Measurements from ENCODE around the gene APIP.
A peak's percentile ranks its signal among the peaks of the same experiment; 100 is the strongest.

The APIP gene

DNA sequence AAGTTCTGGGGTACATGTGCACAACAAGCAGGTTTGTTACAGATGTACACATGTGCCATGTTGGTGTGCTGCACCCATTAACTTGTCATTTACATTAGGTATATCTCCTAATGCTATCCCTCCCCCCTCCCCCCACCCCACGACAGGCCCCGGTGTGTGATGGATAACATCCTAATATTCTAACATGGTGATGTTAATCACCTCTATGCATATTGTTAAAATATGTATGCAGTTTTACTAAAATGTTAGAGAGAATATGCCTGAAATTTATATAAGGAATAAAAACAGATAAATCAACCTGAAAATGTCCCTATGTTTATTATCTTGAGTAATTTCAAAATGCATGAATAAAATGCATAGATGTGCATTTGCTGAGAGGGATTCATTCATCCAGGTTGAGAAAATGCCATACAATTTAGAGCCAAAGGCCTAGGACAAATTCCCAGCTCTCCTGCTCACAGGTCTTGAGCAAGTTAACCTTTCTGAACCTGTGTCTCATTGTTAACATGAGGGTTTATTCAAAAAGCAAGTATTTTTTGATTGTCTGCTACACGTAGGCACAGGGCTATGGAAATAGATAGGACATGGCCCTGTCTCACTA lies 38.7 kb downstream of the APIP start:
- DNase-seq = no peak

DNA sequence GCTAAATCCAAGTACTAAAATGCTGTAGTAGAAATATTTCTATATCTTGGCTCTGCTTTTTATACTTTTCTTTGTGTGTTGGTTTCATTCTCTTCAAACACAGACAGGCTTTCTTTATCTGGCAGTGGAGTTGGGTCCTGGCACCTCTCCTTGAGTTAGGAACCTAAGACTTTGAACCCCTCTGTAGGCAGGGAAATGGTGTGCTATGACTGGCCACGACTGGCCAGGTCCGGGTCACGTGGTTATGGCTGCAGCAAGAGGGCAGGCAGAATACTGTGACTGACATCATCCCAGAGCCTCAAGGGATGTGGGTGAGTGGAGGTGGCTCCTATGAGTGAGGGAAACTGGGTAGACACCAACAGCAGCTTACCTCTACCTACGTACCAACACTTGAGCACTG lies 42.0 kb downstream of the APIP start:
- no peak for DNase-seq

DNA sequence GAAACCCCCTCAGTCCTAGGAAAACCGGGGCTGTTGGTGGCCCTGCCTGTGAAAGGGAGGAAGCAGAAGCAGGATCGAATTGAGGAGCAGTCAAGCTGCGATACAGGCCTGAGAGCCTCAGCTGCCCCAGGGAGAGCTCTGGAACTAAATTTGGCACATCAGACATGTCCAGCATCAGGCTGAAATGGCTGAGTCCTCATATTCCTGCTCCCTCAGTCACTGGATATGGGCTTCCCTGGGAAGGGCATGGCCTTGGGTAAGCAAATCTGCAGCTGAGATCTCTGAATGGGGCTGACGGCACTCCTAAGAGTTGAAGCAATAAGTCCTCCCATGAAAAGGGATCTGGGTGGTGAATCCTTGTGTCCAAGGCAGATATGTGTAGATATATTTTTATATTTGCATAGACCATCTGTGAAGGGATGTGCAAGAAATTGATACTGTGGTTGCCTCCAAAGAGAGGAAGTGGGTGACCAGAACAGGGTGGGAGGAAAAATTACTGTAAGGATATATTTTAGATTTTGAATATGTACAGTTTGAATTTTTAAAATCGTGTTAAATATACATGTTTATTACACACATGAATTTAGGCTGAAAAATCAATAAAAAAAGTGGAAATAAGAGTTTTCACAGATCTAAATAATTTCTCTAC lies 45.5 kb downstream of the APIP start:
- DNase-seq = no peak

DNA sequence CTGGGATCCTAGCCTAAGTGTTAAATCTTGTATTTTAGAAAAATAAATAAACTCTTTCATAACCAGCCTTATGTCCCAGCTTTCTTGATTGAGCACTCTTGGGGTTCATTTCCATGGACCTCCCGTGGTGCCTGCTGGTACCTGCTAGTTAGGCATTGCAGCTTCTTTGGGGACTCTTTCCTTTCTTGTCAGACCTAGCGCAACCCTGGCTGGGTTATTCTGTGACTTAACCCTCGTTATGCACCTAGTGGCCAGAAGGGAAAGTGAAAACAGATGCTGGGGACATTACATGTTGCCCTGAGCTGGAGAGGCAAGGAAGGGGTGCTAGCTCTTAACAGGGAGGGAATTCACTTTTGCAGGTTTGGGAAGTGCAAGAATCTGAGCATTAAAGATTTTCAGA lies 46.8 kb downstream of the APIP start:
- DNase-seq = no peak

DNA sequence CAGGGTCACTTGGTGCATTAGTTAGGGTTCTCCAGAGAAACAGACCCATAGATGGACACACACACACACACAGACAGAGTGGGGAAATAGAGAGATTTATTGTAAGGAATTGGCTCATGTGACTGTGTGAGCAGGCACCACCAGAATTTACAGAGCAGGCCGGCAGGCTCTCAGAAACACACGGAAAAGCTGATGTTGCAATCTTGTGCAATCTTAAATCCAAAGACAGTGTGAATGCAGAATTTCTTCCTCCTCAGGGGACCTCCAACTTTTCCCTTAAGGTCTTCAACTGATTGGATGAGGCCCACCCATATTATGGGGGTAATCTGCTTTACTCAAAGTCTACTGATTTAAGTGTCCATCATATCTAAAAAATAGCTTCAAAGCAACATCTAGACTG lies 49.8 kb downstream of the APIP start:
- DNase-seq = no peak

DNA sequence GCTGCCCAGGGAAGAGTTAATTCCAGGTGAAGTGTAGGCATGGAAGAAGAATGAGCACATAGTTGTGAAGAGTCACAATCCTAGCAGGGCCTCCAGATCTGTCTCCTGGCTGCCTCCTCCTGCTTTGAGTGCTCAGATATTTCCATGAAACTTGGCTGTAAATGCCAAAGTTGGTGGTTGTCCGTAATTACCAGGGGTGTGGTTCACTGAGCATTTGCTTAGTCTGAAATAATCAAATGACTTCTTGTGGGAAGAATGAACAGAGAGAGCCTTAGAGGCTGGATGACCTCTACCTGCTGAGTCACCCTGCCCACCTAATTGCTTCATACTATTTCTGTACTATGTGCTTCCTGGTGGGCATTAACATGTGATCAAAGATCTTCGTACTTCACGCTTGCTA lies 50.9 kb downstream of the APIP start:
- no peak for DNase-seq

DNA sequence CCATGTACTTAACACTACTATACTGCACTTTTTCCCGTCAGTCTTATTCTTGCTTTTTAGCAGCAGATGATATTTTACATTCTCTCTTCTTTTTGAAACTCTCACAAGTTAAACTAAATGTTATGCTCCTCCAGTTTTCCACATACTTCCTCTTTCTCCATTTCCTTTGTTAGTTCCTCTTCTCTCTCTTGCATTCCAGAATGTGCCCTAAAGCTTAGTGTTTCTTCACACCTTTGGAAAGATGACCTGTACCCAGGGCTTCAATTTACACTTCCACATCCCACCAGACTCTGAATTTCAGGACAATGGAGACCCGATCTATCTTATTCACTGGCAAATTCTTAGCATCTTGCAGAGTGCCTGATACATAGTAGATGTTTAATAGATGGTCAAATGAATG lies 51.8 kb downstream of the APIP start:
- no peak for DNase-seq

DNA sequence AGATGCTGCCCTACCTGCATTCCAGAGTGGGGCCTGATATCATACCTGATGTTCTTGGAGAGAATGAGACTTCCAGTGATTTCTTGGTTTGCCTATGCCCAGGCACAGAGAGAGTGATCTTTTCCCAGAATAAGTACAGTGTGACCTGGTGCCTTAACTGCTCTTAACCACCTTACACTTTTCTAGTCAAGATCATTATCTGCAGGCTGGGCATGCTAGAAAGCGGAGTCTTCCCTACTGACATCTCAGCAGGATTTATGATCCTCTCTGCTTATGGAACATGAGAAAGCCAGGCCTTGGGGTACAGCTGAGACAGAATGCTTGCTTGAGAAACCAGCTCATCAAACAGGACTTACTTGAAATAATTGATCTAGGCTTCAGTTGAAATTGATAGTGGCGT lies 53.1 kb downstream of the APIP start:
- DNase-seq = no peak

DNA sequence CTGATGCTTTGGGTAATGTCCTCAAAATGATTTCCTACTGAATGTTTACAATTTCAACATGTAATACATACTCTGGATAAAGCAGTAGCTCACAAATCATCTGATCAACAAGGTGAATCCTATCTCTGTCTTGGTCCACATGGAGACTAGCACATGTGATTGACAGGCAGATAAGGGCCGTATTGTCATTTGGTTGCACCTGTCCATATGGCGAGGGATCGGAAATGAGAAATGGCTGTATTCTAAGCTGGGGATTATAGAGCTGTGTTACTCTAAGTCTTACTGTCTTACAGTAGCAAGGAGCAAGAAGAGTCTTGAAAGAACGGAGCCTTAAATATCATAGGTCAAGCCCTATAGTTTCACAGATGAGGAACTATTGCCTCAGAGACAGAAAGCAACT lies 55.7 kb downstream of the APIP start:
- no peak for DNase-seq

DNA sequence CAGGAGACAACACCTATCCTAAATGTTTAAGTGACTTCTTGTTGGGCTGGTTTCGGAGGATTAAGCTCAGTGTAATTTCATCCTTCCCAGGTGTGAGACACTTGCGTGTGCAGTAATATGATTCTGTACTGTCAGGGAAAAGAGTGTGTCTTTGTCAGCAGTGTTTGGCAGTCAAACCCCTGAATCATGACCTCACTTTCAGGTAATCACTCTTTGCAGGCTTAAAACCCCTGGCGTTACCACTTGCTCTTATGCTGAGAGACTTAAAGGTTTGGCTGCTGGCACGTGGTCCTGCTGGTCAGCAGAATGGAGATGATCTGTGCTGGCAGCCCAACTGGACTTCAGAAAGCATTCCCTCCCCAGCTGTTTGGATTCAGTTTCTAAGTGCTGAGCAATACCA lies 56.1 kb downstream of the APIP start:
- peak; percentile 39 for DNase-seq

DNA sequence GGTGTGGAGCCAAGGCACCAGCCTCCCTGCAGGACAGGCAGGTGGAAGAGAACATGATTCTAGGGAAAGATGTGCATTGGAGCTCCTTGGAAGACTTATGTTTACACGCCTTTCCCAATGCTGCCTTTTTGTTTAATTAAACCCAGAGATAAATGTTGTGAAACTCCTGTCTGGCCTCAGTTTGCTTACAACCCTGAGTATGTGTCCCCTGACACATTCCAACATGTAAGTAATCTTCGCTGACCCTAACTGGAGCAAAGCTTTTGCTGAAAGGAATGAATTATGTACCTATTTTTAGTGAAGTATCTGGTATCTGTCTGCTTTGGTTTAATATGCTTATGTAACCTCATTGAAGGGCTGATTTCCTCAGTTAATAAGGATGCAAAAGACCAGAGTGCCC lies 56.7 kb downstream of the APIP start:
- DNase-seq = no peak

DNA sequence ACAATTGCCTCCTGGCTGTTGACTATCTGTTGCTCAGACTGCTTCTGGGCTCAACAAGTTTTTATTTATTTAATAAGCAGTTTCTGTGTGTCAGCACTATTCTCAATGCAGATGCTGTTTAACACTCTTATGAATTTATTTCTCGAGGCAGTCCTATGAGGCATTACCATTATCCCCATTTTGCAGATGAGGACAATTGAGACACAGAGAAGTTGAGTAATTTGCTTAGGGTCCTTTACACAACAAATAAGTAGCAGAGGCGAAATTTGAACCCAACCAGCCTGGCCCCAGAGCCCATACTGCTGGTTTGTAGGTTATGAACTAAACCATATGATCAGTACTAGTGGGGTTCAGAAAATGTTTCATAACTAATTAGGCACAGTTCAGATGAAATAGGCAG lies 58.7 kb downstream of the APIP start:
- no peak for DNase-seq

DNA sequence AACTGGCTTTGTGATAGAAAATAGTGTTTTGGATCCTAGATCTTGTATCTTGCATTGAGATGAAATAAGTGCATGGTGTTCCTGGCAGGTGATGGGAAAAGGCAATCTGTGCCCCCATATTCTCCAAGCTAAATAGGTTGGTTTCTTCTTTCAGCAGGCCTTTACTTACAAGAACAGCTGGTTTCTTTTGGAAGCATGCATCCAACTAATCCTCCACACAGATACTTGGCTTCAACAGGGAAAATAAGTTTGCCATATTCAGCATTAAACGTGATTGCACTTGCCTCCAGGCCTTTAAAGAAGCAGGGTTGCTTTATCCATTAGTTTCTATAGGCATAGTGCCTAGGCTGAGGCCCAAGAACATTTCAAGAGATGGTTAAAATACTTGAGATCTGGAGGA lies 59.9 kb downstream of the APIP start:
- DNase-seq = no peak

DNA sequence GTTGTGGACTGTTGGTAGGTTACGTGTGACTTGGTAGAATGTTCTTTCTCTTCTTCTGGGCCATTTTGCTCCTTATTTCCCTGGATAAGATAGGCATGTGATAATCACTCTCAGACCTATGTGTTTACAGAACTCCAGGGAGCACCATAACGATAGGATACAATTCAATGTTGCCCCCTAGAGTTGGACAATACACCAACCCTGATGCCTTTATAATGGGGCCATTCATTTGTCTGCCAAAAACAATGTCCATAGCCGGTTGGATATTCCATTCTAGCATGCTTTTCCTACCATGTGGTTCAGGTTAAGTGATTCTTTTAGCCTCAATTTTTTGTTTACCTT lies 60.5 kb downstream of the APIP start:
- DNase-seq = no peak

DNA sequence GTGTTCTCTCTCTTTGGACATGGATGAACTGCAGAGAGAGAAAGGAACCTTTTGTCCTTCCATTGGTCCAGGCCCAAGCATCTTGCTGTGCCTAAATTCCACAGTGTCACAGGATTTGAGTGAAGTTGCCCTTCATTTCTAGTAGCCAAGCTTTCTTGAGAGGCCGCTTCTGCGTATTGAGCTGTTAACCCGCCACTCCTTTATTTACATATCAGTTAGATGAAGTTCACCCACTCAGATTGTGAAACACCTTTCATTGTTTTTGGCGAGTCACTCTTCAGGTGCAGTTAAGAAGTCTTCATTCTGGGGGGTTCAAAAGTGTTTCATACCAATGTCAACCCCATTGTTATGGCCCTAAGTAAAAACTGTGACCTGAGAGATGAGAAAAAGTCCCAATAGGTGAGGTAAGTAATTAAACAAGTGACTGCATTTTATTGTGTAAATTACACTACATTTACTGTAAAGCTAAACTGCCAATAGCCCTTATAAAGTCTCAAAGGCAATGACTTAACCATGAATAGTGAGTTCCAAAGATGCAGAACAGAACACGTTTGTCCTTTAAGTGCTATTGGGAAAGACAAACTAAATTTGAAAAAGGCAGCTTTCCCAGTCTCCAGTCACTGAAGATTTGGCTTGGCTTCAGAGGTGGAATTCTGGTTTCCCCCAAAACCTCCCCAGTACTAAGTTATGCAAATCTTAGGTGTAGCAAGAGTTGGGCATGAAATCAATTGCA lies 61.0 kb downstream of the APIP start:
- DNase-seq = no peak

DNA sequence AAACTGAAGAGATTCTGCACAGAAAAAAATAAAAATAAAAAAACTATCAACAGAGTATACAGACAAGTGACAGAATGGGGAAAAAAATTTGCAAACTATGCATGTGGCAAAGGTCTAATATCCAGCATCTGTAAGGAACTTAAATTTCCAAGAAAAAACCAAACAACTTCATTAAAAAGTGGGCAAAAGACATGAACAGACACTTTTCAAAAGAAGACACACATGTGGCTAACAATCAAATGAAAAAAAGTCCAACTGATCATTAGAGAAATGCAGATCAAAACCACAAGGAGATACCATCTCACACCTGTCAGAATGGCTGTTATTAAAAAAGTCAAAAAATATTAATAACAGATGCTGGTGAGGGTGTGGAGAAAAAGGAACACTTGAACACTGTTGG lies 64.3 kb downstream of the APIP start:
- DNase-seq = no peak

DNA sequence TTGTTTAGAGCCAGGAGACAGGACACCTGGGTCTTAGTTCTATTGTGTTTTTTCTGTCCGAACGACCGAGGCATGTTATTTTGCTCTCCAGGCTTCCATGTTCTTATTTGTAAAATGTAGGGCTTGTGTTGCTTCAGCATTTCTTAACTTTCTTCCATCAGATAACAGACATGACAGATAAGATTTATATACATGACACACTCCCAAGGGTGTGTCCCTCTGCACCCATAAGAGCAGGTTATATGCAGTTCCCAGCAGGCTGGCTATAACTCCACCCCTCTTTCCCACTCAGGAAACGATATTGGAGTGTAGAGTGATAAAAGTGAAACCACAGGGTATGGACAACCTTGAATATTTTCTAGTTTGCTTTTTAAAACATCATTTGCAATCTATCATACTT lies 65.8 kb downstream of the APIP start:
- no peak for DNase-seq

DNA sequence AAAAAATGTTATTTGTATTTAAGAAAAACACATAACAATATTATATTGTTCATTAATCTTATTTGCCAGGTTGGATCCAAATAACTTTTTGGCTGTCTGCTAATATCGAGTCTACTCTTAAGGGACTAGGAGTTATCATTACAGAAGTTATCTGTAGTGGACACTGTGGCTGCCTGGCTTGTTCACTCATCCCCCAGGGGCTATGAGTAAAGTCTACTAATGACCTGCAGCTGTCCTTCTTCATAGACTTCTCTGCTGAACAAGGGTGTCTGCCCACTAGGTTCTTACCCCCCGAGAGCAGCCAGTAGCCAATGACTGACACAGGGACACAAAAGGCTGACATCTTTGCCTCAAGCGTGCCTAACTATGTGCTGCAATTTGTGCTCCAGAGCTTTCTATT lies 69.7 kb downstream of the APIP start:
- DNase-seq = no peak

DNA sequence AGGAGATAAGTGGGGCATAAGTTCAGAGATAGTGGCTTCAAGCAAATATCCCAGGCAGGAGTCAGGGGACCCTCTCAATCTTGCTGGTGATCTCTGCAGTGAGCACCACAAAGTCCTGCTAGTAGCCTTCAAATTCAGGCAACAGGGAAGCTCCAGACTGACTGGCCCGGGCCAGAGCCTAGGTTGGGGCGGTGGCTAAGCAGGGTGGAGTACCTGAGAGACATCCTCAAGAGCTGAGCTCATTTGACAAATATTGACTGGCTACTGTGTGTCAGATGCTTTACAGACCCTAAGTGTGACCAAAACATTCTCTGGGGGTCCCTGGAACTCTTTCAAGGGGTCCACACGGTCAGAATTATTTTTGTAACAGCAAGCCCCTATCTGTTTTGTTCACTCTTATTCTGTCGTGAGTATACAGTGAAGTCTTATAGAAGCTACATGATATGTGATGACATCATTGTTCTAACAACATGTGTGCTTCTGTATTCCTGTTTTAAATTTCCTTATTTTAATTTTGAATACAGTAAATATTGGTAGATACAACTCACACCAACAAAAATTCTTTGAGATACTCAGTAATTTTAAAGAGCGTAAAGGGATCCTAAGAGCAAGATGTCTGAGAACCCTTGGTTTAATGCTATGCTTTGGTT lies 71.6 kb downstream of the APIP start:
- no peak for DNase-seq

DNA sequence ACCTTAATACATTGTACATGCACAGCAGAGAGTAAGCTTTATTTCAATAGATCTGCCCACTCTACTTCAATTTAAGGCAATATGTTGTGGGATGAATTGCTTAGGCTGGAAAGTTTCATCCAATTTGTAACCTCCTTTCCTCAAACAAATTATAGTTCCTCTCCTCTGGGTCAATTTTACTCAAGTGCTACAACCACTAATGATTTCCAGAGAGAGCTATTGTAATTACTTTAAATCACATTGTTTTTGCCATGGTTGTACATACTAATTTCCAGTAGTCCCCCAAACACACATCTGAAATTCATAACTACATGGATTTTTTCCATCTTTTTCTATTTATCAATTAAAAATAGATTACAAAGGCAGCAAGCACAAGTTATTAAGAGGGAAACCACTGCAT lies 72.9 kb downstream of the APIP start:
- no peak for DNase-seq

DNA sequence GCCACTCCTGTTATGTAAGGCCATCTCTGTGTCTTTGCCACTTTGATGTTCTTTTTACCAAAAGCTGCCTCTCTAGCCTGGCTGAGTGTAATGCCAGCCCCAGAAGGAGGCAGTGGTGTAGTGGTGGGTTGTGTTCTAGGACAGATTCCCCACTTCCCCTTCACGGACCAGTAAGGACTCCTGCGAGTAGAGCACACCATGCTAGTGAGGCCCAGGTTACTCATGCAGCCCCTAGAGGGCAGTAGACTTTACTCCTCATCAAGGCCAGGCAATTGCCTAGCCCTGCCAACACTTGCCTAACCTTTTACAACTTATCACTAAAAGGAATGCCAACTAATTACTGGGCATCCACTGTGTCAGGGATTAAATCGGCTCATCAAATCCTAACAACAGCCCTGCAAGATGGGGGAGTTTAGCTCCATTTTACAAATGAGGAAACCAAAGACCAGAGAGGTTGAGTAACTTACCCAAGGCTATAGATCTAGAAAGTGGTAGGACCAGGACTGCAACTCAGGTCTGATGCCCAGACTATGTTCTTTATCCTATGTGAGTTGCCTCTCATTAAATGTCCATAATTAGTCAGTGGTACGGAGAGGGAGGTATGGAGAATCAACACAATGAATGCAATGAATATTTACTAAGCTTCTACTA lies 75.3 kb downstream of the APIP start:
- DNase-seq = no peak

DNA sequence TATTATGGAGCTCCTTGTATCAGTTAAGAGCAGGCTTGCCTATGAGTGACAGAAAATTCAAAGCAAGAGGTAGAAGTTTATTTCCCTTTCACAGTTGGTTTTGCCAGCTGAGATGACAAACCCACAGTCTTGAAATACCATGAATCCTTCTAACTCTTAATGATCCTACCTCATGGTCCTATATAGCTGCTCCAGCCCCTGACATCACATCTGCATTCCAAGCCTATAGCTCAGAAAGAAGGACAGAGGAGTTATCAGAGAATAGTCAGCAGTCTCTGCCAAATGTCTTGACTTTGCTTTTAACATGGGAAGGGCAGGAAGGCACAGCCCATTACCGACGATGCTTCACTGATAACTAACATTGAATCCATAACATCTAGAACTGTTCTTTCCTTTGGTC lies 76.2 kb downstream of the APIP start:
- no peak for DNase-seq

DNA sequence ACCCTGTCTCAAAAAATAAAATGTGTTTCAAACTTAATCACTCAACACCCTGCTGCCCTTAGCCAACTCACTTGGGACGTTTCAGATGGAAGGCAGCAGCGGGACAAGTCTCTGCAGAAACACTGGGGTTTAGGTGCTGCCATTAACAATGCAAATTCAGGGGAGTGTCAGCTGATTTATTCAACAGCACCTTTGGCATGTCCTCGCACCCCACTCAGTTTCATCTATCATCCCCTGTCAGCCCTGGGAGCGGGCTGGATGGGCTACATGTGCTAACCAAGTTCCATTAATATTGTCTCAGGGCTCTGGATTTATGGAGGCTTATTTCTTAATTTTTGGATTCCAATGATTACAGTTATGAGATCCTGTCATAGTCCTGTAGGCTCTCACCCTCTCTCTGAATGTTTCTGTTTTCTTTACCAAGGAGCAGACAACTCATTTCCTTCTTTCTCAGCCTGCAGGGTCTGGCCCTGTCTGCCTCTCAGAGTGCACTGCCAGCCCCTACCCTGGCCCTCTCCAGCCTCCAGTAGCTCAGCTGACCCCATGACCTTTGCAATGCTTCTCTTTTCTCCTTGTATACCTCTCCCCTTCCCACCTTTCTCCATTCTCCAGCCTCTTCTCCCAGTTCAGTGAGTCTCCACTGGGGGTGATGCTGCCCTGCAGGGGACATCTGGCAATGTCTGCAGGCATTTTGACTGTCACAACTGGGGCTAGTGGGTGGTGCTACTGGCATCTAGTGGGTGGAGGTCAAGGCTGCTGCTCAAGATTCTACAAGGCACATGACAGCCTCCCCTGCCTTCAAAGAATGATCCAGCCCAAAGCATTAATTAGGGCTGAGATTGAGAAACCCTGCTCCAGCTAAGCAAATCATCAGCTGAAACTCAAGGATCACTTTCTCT lies 79.0 kb downstream of the APIP start:
- no peak for DNase-seq
